Liver (tissue), 9 donors: ENCODE data around the gene TECPR1. TPM values are rescaled to one million over a fixed set of nuclear protein-coding genes. Genes with fewer than 3 reads are reported as not detected.

Source experiments
- DNase-seq: peaks from one replicate; pipeline ENCODE4 v3.0.0-alpha.2; 2017; ENCODE audit warnings: low spot score
- H3K27ac ChIP-seq, 2 donors: one replicate each; pipeline ENCODE4 v1.7.0; 2013; ENCODE audit warnings: inconsistent platforms in 2 of 2, low read length in 2 of 2, control low read depth in 1 of 2, low read depth in 1 of 2, mild to moderate bottlenecking in 1 of 2
- H3K27me3 ChIP-seq, 4 donors: one replicate each; pipeline versions ENCODE4 v1.6.1 to v1.7.0; 2013; ENCODE audit warnings: low read length in 3 of 4, inconsistent platforms in 1 of 4, mild to moderate bottlenecking in 1 of 4, moderate library complexity in 1 of 4; ENCODE audit not compliant: control insufficient read depth in 4 of 4, insufficient read depth in 4 of 4
- H3K36me3 ChIP-seq, 4 donors: one replicate each; pipeline versions ENCODE4 v1.6.1 to v1.7.0; 2013; ENCODE audit warnings: low read length in 3 of 4, mild to moderate bottlenecking in 3 of 4, low read depth in 1 of 4, moderate library complexity in 1 of 4; ENCODE audit not compliant: control insufficient read depth in 4 of 4, insufficient read depth in 3 of 4
- H3K4me1 ChIP-seq, 4 donors: one replicate each; pipeline versions ENCODE4 v1.6.1 to v1.7.0; 2013; ENCODE audit warnings: low read length in 3 of 4, mild to moderate bottlenecking in 3 of 4, moderate library complexity in 1 of 4; ENCODE audit not compliant: control insufficient read depth in 4 of 4, insufficient read depth in 4 of 4
- H3K4me3 ChIP-seq, 3 donors: one replicate each; pipeline versions ENCODE4 v1.6.1 to v1.7.0; 2013; ENCODE audit warnings: low read length in 3 of 3, control low read depth in 1 of 3, low read depth in 1 of 3, mild to moderate bottlenecking in 1 of 3
- H3K9ac ChIP-seq, 2 donors: one replicate each; pipeline ENCODE4 v1.7.0; 2013; ENCODE audit warnings: low read length in 2 of 2, mild to moderate bottlenecking in 2 of 2, moderate library complexity in 2 of 2, control low read depth in 1 of 2, low read depth in 1 of 2
- H3K9me3 ChIP-seq, 4 donors: one replicate each; pipeline versions ENCODE4 v1.6.1 to v1.7.0; 2013; ENCODE audit warnings: low read length in 3 of 4; ENCODE audit not compliant: control insufficient read depth in 4 of 4
- CTCF ChIP-seq: fragments of 150-350 bp; IDR thresholded peaks from 2 replicates; pipeline ENCODE4 v1.5.1; 2017; ENCODE audit warnings: improper control_type of control experiment, low read depth, low read length; ENCODE audit not compliant: missing input control
- EGR1 ChIP-seq, 2 donors: IDR thresholded peaks; 2 replicates each; pipeline ENCODE4 v1.6.1; 2016 to 2018; ENCODE audit warnings: antibody characterized with exemption in 2 of 2, low read depth in 2 of 2
- FOXA2 ChIP-seq: IDR thresholded peaks from 2 replicates; pipeline ENCODE4 v1.6.1; 2016; ENCODE audit warnings: antibody characterized with exemption
- GABPA ChIP-seq, 2 donors: IDR thresholded peaks in 1 of 2; conservative IDR thresholded peaks in 1 of 2; 2 replicates each; pipeline ENCODE4 v1.6.1; 2016; ENCODE audit warnings: antibody characterized with exemption in 2 of 2, mild to moderate bottlenecking in 1 of 2, moderate library complexity in 1 of 2
- HNF4A ChIP-seq, 2 donors: conservative IDR thresholded peaks; 2 replicates each; pipeline ENCODE4 v1.6.1; 2016; ENCODE audit warnings: antibody characterized with exemption in 2 of 2, mild to moderate bottlenecking in 2 of 2
- JUND ChIP-seq, 2 donors: IDR thresholded peaks; 2 replicates each; pipeline ENCODE4 v1.6.1; 2016; ENCODE audit warnings: antibody characterized with exemption in 2 of 2
- MAX ChIP-seq: IDR thresholded peaks from 2 replicates; pipeline ENCODE4 v1.6.1; 2016; ENCODE audit warnings: antibody characterized with exemption
- NR2F2 ChIP-seq: IDR thresholded peaks from 2 replicates; pipeline ENCODE4 v1.6.1; 2016; ENCODE audit warnings: antibody characterized with exemption
- RAD21 ChIP-seq, 2 donors: IDR thresholded peaks; 2 replicates each; pipeline ENCODE4 v1.6.1; 2016; ENCODE audit warnings: antibody characterized with exemption in 2 of 2, mild to moderate bottlenecking in 2 of 2
- RXRA ChIP-seq, 2 donors: IDR thresholded peaks; 2 replicates each; pipeline ENCODE4 v1.6.1; 2017 to 2018; ENCODE audit warnings: antibody characterized with exemption in 2 of 2, mild to moderate bottlenecking in 1 of 2
- SP1 ChIP-seq: IDR thresholded peaks from 2 replicates; pipeline ENCODE4 v1.6.1; 2018; ENCODE audit warnings: antibody characterized with exemption, mild to moderate bottlenecking
- TAF1 ChIP-seq: conservative IDR thresholded peaks from 2 replicates; pipeline ENCODE4 v1.6.1; 2016; ENCODE audit warnings: antibody characterized with exemption, mild to moderate bottlenecking
- WGBS: extraction: QIAGEN DNeasy Blood & Tissue Kit; methylation state at CpG from one replicate; pipeline ENCODE4 v1.1.7; 2013; 5-methylcytosine and 5-hydroxymethylcytosine counted together
- polyA plus RNA-seq, 2 donors: library from polyadenylated mRNA; stranded (reverse) in 1 of 2; unstranded in 1 of 2; fragments of 200-250 nt in 1 of 2; fragments of >200 nt in 1 of 2; fragmentation: Nextera tagmentation in 1 of 2; extraction: Ambion mirVana in 1 of 2; gene quantifications; one replicate each; pipeline versions ENCODE4 v1.2.1 to v1.2.3, GENCODE V29; 2013 to 2015
- total RNA-seq, 2 donors: library from RNA; depleted of rRNA; stranded (reverse); fragments of >200 nt; gene quantifications; one replicate each; pipeline ENCODE4 v1.2.3, GENCODE V29; 2014
- TF ChIP-seq, protein P1 (sequence below): IDR thresholded peaks from 2 replicates; pipeline ENCODE4 v1.6.1; 2016; ENCODE audit warnings: antibody characterized with exemption
- TF ChIP-seq, protein P2 (sequence below): IDR thresholded peaks from 2 replicates; pipeline ENCODE4 v1.6.1; 2016; ENCODE audit warnings: antibody characterized with exemption
- donor health status: healthy.
- donor health status: healthy.
- donor health status: healthy.
- donor health status: healthy.
- donor health status: healthy.

Gene TECPR1
- total and polyA plus RNA-seq, 4 donors = 3.3 to 16.3 (median 7.8) TPM

DNA sequence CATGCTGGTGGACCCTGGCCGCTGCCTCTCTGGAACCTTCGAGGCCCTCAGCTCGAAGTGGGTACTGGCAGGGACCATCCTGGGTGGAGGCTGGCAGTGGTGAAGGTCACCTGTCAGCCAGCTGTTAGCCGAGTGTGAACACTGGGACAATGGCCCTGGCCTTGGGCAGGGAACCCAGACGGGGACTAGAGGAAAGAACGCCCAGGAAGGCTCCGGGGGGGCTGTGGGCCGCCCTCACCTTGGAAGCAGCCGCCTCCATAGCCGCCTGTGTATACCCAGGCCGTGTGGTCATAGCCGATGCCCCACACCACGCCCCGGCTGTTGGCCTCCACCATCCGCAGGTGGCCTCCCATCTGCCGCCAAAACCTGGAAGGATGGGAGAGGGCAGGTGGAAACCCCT is 23.2 kb downstream of the TECPR1 start (continued):
- TF ChIP-seq, protein P1, sequence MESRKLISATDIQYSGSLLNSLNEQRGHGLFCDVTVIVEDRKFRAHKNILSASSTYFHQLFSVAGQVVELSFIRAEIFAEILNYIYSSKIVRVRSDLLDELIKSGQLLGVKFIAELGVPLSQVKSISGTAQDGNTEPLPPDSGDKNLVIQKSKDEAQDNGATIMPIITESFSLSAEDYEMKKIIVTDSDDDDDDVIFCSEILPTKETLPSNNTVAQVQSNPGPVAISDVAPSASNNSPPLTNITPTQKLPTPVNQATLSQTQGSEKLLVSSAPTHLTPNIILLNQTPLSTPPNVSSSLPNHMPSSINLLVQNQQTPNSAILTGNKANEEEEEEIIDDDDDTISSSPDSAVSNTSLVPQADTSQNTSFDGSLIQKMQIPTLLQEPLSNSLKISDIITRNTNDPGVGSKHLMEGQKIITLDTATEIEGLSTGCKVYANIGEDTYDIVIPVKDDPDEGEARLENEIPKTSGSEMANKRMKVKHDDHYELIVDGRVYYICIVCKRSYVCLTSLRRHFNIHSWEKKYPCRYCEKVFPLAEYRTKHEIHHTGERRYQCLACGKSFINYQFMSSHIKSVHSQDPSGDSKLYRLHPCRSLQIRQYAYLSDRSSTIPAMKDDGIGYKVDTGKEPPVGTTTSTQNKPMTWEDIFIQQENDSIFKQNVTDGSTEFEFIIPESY = no peak

DNA sequence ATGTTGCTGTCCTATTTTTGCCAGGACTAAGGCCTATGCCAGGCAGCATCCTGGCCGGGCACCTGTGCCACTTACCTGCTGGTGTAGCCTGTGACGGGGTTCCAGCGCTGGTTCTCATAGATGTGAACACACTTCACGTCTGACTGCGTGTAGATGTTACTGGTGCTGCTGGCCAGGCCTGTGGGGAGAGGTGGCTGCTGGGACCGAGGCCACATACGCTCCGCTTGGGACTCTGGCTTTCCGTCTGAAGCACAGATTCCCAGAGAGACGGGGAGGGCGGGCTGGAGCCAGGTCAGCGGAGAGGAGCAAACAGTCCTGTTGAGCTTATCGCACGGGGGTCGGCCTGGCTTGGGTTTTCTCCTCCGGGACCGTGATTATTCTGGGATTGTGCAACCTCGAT is 24.1 kb downstream of the TECPR1 start:
- H3K4me3 ChIP-seq = no peak overlapping the region
- no peaks in the 10 kb centered on the region for H3K9me3 ChIP-seq
- H3K9ac ChIP-seq = no peak overlapping the region
- TF ChIP-seq FOXA2 = no peak
- TF ChIP-seq HNF4A (conservative IDR thresholded peaks at IDR 0.05) = no peak
- TF ChIP-seq CTCF = no peak
- TF ChIP-seq, protein P1 = no peak
- no peak for TF ChIP-seq RAD21 (IDR thresholded peaks at IDR 0.05)
- no peak for TF ChIP-seq EGR1 (IDR thresholded peaks at IDR 0.05; ENCODE audit: low read depth in 2 of 2)
- TF ChIP-seq TAF1 = no peak
- TF ChIP-seq, protein P2, sequence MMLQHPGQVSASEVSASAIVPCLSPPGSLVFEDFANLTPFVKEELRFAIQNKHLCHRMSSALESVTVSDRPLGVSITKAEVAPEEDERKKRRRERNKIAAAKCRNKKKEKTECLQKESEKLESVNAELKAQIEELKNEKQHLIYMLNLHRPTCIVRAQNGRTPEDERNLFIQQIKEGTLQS = no peak
- TF ChIP-seq NR2F2 = no peak
- TF ChIP-seq JUND (IDR thresholded peaks at IDR 0.05) = no peak
- no peak for TF ChIP-seq RXRA (IDR thresholded peaks at IDR 0.05)
- TF ChIP-seq SP1 = no peak
- peak; percentile 46 for DNase-seq
- no peaks in the 10 kb centered on the region for H3K4me1 ChIP-seq
- WGBS = 94% methylated on average over 18 of the region's 18 CpGs
- H3K36me3 ChIP-seq = peaks cover 0 to 19% (median 4%) of the 10 kb centered on the region in 4 donors
- H3K27ac ChIP-seq = no peak overlapping the region
- H3K27me3 ChIP-seq = no peaks in the 10 kb centered on the region

- Histone ChIP-seq H3K9me3 (no peaks in the 10 kb centered on the region), H3K9ac (no peak overlapping the region), H3K36me3 (peaks cover 2 to 29% (median 7%) of the 10 kb centered on the region in 4 donors), H3K4me3 (no peak overlapping the region), H3K4me1 (no peaks in the 10 kb centered on the region), H3K27me3 (no peaks in the 10 kb centered on the region), H3K27ac (no peak overlapping the region)
- WGBS = 83% methylated on average over 16 of the region's 16 CpGs
- no peak for DNase-seq
- TF ChIP-seq TAF1 (no peak), GABPA (IDR thresholded peaks at IDR 0.05 in 1 of 2, conservative IDR thresholded peaks at IDR 0.05 in 1 of 2) (no peak), HNF4A (conservative IDR thresholded peaks at IDR 0.05) (no peak), SP1 (no peak), MAX (no peak)
- TF ChIP-seq, protein P1 = no peak
Measured at GRCh38 chr7:98225913-98226614, 26.0 kb downstream of the TECPR1 start.
